Adrenal gland (tissue), 12 donors: ENCODE data around the gene RNF146. TPM values are rescaled to one million over a fixed set of nuclear protein-coding genes. Genes with fewer than 3 reads are reported as not detected.

ENCODE experiments used
- DNase-seq, 7 donors: peaks; one replicate each; pipeline ENCODE4 v3.0.0-alpha.2; 2019 to 2020
- H3K27ac ChIP-seq, 5 donors: fragments of 200-600 bp; sonication (generic) in 4 of 5; 1 replicate in 3 of 5; 2 replicates in 2 of 5; pipeline versions ENCODE4 v1.5.1 to v1.8.0; 2016 to 2020; ENCODE audit warnings: mild to moderate bottlenecking in 1 of 5
- H3K27me3 ChIP-seq: fragments of 200-600 bp; 2 replicates; pipeline ENCODE4 v1.8.0; 2021
- H3K36me3 ChIP-seq, 2 donors: fragments of 200-600 bp; replicated peaks in 1 of 2; 1 replicate in 1 of 2; 2 replicates in 1 of 2; pipeline versions ENCODE4 v1.5.1 to v1.8.0; 2018 to 2022
- H3K4me1 ChIP-seq, 2 donors: fragments of 200-600 bp; replicated peaks in 1 of 2; 1 replicate in 1 of 2; 2 replicates in 1 of 2; pipeline versions ENCODE4 v1.5.1 to v1.8.0; 2018 to 2021
- H3K4me3 ChIP-seq, 4 donors: fragments of 200-600 bp; sonication (generic) in 3 of 4; one replicate each; pipeline ENCODE4 v1.5.1; 2016 to 2018
- H3K9me3 ChIP-seq, 3 donors: fragments of 200-600 bp; sonication (generic) in 1 of 3; replicated peaks in 1 of 3; 1 replicate in 2 of 3; 2 replicates in 1 of 3; pipeline versions ENCODE4 v1.5.1 to v1.8.0; 2016 to 2021
- CTCF ChIP-seq, 6 experiments: fragments of 450-650 bp in 4 of 6; fragments of 200-600 bp in 2 of 6; sonication (generic) in 1 of 6; IDR thresholded peaks; 1 replicate in 5 of 6; 2 replicates in 1 of 6; pipeline versions ENCODE4 v1.5.1 to v1.8.0; 2016 to 2021; ENCODE audit warnings: antibody characterized with exemption in 6 of 6, mild to moderate bottlenecking in 2 of 6, moderate library complexity in 1 of 6
- POLR2A ChIP-seq, 2 donors: fragments of 450-650 bp; IDR thresholded peaks; one replicate each; pipeline ENCODE4 v1.6.1; 2017; ENCODE audit warnings: antibody characterized with exemption in 2 of 2, mild to moderate bottlenecking in 2 of 2, moderate library complexity in 1 of 2
- WGBS, 4 donors: extraction: QIAGEN DNeasy Blood & Tissue Kit in 2 of 4; methylation state at CpG; one replicate each; pipeline versions ENCODE4 v1.1.5 to v1.1.7; 2013 to 2017; 5-methylcytosine and 5-hydroxymethylcytosine counted together
- intact Hi-C, 2 donors: fragments of 100-400 bp; cut with DNase I; formaldehyde crosslinking; loops; one replicate each; pipeline versions ENCODE4 v1.14.1 to v1.15.0; 2022 to 2023
- polyA plus RNA-seq, 3 donors: library from polyadenylated mRNA; stranded (reverse); fragments of 200-250 nt in 2 of 3; fragments of 350-450 nt in 1 of 3; fragmentation: Illumina TruSeq in 1 of 3; extraction: RNeasy Lipid Tissue Mini Kit (QIAGEN cat#74804) in 1 of 3; gene quantifications; one replicate each; pipeline ENCODE4 v1.2.3, GENCODE V29; 2013 to 2014
- total RNA-seq, 9 donors: library from RNA; depleted of rRNA in 4 of 9; stranded (reverse); fragments of >200 nt in 4 of 9; fragments of 120-200 nt in 1 of 9; fragmentation: NEBNext Ultra II Directional in 1 of 9; extraction: Animal tissue kit (Norgen Biotek cat#: 25700) in 1 of 9; gene quantifications; one replicate each; pipeline versions ENCODE4 v1.1.0 to v1.2.4, GENCODE V29; 2013 to 2023
- donor health status: healthy with polysubstance abuse.
- donor health status: Bipolar disorder and iron deficiency.
- donor health status: DM: yes; HTN: yes; CAD: no.
- donor health status: DM: no; HTN: no; CAD: no.
- donor health status: DM: no; HTN: no; CAD: no.
- donor health status: DM: yes; HTN: yes; CAD: no.

RNF146 gene
- total and polyA plus RNA-seq, 12 donors = 25.6 to 59.3 (median 43.9) TPM

DNA sequence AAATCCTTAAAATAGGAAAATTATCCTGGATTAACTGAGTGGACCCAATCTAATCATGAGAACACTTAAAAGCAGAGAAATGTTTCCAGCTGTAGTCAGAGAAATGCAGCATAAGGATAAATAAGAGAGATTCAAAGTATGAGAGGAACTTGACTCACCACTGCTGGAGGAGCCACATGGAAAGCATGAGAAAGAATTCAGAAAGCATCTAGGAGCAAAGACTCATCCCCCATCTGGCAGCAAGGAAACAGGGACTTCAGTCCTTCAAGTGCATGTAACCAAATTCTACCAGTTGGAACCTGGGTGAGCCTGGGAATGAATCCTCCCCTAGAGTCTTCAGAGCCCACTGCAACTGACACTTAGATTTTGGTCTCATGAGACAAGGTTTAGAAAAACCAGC, 33.7 kb downstream of the RNF146 start:
- no peak overlapping the region for H3K4me3 ChIP-seq
- no peaks in the 10 kb centered on the region for H3K36me3 ChIP-seq
- no peak overlapping the region for H3K27ac ChIP-seq
- intact Hi-C loops = loop anchor here (10.0 kb wide), 1 partner anchor 244 kb away; no protein-coding TSS in a partner anchor
- H3K27me3 ChIP-seq = no peaks in the 10 kb centered on the region
- H3K9me3 ChIP-seq = no peaks in the 10 kb centered on the region
- TF ChIP-seq POLR2A (IDR thresholded peaks at IDR 0.05) = no peak
- TF ChIP-seq CTCF (IDR thresholded peaks at IDR 0.05) = no peak
- no peak for DNase-seq
- H3K4me1 ChIP-seq = peaks cover 0 to 10% of the 10 kb centered on the region in 2 donors

DNA sequence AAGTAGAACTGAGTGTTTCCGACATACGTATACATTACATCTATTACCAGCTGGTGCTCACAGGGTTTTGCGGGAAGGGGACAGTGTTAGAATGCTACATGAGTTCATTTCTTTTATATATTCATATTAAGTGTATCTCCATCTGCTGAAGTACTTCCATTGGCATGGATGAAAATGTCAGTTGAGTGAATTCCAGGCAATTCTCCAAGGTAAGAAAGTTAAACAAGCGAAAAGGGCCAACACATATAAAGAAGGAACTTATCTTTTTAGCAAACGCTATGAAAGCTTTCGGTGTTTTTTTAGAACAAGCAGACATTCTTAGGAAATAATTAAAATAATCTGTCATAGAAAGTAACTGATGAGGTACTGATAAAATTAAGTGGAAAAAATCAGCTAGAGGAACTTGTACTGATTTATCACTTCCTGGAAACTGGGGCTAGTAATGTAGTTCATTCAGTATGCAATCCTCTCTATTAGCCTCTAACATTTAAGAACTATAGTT, 34.6 kb downstream of the RNF146 start:
- WGBS, 4 donors = 69 to 77% (median 71%) methylated on average over 6 of the region's 6 CpGs
- Histone ChIP-seq H3K36me3 (no peaks in the 10 kb centered on the region), H3K27ac (no peak overlapping the region), H3K9me3 (no peaks in the 10 kb centered on the region), H3K4me1 (peaks cover 0 to 10% of the 10 kb centered on the region in 2 donors), H3K4me3 (no peak overlapping the region), H3K27me3 (no peaks in the 10 kb centered on the region)
- TF ChIP-seq CTCF (IDR thresholded peaks at IDR 0.05) (no peak), POLR2A (IDR thresholded peaks at IDR 0.05) (no peak)
- DNase-seq = no peak
- intact Hi-C loops = loop anchor here (10.0 kb wide), 1 partner anchor 244 kb away; no protein-coding TSS in a partner anchor

DNA sequence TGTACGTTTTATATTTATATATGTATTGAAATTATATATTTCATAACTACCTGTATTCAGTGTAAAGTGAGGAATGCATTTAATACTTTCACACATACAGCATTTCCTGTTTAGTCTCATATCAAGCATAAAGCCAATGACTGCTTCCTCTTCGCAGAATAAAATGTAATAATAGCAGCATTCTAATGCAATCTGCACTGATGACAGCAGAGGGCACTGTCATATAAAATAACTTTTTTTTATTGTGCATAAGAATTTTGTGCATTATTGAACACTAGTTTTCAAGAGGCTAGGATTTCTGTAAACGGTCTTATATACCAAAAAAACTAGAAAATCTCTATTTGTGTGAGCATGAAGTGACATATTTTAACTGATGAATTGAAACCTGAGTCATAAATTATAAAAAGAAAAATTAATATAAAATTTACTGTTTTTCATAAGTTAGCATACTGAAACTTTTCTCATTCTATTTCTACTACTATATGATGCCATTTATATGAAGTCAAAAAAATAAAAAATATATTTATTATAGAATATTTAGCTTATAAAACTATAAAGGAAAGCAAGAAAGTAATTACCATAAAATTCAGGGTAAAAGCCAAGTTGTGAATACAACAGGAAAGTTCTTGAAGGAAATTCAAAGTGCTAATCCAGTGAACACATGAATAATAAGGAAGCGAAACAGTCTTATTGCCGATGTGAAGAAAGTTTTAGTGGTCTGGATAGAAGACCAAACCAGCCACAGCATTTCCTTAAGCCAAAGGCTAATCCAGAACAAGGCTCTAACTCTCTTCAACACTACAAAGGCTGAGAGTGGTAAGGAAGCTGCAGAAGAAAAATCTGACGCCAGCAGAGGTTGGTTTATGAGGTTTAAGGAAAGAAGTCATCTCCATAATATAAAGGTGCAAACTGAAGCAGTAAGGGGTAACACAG, 36.3 kb downstream of the RNF146 start:
- Histone ChIP-seq H3K4me1 (peaks cover 0 to 10% of the 10 kb centered on the region in 2 donors), H3K36me3 (no peaks in the 10 kb centered on the region), H3K9me3 (peaks cover 0 to 3% (median 0%) of the 10 kb centered on the region in 3 donors), H3K4me3 (no peak overlapping the region), H3K27ac (no peak overlapping the region), H3K27me3 (no peaks in the 10 kb centered on the region)
- TF ChIP-seq CTCF (IDR thresholded peaks at IDR 0.05) (peak; percentile 49 to 75 (median 70)), POLR2A (IDR thresholded peaks at IDR 0.05) (no peak)
- WGBS, 4 donors = 46 to 51% (median 47%) methylated on average over 6 of the region's 6 CpGs
- intact Hi-C loops = loop anchor here (10.0 kb wide), 1 partner anchor 242 kb away; no protein-coding TSS in a partner anchor
- DNase-seq = peak; percentile 15 to 69 (median 28)

GRCh38 chr6:127303917-127304316, 37.3 kb downstream of the RNF146 start:
- no peaks in the 10 kb centered on the region for H3K27me3 ChIP-seq
- peaks cover 0 to 7% (median 0%) of the 10 kb centered on the region in 3 donors for H3K9me3 ChIP-seq
- no peak for DNase-seq
- H3K36me3 ChIP-seq = no peaks in the 10 kb centered on the region
- WGBS, 4 donors = 92 to 98% (median 94%) methylated on average over 3 of the region's 3 CpGs
- intact Hi-C loops = loop anchor here (10.0 kb wide), 1 partner anchor 241 kb away; no protein-coding TSS in a partner anchor
- H3K4me3 ChIP-seq = no peak overlapping the region
- TF ChIP-seq POLR2A (IDR thresholded peaks at IDR 0.05) (no peak), CTCF (IDR thresholded peaks at IDR 0.05) (no peak)
- H3K27ac ChIP-seq = no peak overlapping the region
- peaks cover 0 to 10% of the 10 kb centered on the region in 2 donors for H3K4me1 ChIP-seq
